Stimulated activated CD8-positive, alpha-beta memory T cell treated with anti-CD3 and anti-CD28 coated beads, Interleukin-12 subunit alpha, Interleukin-12 subunit beta, amount 100 ng/mL, for 24 hours (primary cell): Measurements from ENCODE around the gene FCMR.
A peak's percentile ranks its signal among the peaks of the same experiment; 100 is the strongest.
"Not testable (repeated sequence)": the region's sequence is repeated elsewhere in the genome, so short reads cannot be mapped to it uniquely, and the experiment has no call there.

ENCODE experiments used
- DNase-seq: peaks from one replicate; pipeline ENCODE4 v3.0.0-alpha.2; 2020; ENCODE audit errors: extremely low read depth

The FCMR gene

DNA sequence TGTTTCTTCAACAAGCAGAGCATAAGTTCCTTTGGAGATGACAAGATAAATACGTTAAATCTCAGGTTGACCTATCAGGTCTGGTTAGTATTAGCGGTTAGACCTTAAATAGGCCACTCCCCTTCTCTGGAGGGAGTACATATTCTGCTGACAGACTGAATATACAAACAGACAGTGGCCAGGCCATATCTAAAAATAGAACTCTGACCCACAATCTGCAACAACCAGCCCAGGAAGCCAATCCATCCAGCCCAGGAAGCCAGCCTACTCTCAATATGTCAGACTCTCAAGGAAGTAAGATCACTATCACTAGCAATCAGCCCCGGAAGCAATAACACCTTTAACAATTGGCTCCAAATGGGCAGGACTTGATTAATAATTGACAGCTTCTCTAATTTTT, 49.6 kb downstream of the FCMR start:
- no peak for DNase-seq

DNA sequence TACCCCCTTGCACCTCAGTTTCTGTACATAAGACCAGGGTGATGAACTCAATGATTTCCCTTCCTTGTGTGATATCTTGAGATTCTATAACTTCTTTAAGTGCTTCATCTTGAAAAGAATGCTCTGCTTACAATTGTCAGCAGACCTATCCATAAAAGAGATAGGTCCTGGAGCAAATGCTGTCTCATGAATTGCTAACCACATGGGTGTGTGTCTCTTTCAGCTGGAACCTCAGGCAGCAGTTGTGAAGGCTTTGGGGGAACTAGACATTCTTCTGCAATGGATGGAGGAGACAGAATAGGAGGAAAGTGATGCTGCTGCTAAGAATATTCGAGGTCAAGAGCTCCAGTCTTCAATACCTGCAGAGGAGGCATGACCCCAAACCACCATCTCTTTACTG, 53.5 kb downstream of the FCMR start:
- no peak for DNase-seq

DNA sequence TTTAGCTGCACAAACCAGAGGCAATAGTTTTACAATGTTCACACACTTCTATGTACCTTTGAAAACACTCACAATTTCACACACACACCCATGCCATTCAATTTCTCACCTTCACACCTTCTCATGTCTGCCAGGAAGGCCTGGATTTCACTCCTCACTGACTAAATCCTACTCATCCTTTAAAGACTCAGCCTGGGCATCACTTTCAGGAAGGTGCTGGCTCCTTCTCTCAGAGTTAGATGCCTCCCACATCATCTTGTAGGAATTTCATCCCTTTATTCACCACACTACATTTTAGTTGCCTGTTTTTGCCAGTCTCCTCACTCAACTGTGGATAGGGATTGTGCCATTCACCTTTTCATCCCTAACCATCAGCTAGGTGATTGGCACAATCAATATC, 54.0 kb downstream of the FCMR start:
- DNase-seq: no peak

DNA sequence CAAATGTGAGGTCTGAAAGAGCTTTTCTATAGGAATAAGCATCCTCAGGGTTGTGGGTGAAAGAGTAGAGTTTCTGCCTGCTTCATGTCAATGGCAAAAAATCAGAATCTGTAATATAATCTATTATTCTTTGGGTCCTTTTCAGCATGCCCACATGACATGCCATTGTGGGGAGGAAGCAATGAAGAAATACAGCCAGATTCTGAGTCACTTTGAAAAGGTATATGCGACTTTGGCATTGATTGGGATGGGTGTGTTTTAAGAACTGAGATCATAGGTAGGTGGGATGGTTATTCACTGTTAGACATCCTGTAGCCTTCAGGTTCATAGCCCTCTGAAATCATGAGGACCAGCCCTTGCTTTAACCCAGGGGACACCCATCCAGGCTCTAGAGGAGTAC, 54.5 kb downstream of the FCMR start:
- DNase-seq: no peak

DNA sequence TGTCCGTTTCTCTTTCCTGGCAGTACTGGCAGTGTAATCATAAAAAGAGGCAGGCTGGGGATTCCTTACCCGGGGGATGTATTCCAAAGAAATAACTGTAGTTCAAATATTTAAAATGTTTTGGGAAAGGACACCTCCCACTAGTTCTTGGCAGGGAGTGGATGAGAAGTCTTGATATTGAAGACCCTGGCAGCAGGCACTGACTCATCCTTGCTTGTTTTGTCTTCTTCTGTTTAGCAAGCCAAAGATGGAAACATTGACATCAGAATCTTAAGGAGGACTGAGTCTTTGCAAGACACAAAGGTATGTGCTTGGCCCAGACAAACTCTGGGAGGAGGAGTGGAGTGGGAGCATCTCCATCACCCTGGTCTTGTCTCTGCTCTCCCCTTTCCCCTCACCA, 55.7 kb downstream of the FCMR start:
- DNase-seq: no peak

DNA sequence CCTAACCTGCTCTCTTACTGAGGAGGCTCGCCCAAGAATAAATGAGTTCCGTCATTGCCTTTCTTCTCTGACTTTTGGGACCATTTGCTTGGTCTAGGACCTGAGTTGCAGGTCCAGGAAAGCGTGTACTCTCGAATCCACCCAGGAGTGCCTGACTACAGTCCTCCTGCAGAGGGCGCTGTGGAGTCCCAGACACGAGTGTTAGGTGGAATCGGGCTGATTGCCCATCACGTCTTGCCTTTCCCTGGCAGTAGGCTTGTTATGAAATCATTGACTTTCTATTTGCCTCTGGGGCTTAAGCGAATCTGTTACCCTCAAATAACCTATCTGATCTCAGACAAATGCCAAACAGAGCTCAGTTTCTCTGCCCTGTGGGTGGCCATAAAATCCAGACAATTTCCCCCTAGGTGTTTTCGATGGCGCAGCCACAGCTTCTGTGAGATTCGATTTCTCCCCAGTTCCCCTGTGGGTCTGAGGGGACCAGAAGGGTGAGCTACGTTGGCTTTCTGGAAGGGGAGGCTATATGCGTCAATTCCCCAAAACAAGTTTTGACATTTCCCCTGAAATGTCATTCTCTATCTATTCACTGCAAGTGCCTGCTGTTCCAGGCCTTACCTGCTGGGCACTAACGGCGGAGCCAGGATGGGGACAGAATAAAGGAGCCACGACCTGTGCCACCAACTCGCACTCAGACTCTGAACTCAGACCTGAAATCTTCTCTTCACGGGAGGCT, 56.6 kb downstream of the FCMR start, which contains the start of gene IL20:
TSS of gene IL20 (plus strand) at position 685 of the 733 bp plus-strand sequence. CDS start 230 bp downstream, outside the sequence.
- DNase-seq: peak; percentile 54

DNA sequence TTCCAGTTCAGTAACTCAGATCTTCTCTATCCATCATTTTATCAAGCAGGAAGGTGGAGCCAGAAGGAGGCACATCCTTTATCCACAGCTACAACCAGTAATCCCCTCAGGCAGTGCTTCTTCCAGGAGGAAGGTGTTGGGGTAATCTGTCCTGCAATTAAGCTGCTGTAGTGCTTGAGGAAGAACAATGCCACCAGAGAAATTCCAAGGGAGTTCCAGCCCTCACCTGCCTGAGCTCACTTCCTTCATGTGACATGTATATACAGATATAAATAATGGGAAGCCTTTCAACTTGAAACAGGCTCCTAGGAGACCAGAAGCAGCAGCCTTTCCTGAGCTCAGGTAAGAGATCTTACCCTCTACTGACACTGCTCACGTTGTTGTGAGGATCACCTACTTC, 58.5 kb downstream of the FCMR start:
- DNase-seq: no peak

DNA sequence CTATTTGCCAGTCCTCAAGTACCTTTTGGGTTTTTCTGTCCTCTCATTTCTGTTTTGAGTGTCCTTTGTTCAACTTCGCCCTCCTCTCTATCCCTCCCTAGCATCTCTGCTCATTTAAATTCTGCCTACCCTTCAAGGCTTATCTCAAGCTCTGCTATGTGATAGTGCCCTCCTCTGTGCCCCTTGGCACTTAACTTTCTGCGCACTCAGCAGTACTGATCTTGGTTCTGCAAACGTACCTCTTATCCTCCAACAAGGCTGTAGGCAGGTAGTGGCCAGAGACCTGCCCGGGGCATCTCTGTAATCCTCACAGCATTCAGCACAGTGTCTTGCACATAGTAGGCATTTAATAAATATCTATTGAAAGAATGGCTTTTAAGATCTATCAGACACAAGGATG, 61.6 kb downstream of the FCMR start:
- DNase-seq: no peak

DNA sequence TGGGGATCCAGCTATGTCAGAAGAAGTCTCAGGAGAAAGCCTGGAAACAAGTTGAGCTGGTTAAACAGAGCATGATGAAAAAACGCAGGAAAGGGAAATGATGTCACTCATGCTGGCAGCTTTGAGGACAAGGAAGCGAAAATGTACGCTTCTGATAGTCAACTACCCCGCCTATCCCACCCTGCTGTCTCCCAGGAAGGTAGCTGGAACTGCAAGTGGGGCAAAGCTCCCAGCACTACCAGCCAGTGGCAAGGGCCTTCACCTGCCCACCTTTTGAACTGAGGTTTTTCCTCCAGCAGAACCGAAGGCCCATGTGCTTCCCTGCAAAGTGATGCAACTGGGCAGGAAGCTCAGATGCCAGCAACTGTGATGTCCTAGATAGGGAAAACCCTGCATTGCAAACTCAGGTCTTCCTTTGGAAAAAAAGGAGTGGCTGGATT, 62.6 kb downstream of the FCMR start:
- DNase-seq: no peak

DNA sequence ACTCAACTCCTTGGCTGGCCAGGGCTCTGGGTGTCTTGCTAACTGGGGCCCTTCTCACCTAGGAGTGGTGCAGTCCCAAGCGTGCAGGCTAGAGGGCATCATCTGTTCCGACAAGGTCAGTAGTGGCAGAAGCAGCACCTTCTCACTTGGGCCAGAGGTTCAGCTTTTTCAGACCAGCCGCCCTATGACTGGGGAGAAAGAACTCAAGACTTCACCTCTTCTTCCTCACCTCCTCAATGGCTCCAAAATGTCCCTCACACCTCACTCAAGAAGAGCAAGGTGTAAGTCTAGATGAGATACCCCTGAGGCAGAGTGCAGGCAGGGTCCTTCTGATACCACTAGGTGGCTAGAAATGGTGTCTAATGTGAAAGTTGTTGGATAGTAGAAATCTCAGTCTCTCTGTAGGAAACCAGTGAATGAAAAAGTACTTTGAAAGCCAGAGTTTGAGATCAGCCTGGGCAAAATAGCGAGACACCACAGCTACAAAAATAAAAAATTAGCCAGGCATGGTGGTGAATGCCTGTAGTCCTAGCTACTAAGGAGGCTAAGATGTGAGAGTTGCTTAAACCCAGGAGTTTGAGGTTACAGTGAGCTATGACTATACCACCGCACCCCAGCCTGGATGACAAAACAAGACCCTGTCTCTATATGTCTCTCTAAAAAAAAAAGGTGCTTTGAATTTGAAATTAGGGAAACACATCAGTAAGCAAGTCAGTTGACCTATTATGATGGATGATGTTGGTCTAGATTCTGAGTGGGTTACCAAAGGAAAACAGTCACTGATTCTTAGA, 64.9 kb downstream of the FCMR start:
- no peak for DNase-seq

DNA sequence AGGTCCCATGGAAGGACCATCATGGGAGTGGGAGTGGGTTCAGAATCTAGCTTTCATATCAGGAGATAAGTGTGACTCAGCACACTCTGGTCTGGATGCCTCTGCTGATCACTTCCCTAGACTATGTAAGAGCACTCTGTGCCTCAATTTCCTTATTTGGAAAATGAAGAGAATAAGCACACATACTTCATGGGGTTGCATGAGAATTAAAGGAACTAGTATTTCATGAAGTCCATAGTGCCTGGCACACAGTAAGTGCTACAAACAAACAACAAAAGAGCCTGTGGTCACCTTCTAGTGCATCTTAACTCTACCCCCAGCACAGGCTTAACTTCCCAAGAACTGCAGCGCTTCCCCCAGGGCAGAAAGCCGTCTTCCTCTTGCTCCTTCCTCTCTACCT, 65.9 kb downstream of the FCMR start:
- no peak for DNase-seq

DNA sequence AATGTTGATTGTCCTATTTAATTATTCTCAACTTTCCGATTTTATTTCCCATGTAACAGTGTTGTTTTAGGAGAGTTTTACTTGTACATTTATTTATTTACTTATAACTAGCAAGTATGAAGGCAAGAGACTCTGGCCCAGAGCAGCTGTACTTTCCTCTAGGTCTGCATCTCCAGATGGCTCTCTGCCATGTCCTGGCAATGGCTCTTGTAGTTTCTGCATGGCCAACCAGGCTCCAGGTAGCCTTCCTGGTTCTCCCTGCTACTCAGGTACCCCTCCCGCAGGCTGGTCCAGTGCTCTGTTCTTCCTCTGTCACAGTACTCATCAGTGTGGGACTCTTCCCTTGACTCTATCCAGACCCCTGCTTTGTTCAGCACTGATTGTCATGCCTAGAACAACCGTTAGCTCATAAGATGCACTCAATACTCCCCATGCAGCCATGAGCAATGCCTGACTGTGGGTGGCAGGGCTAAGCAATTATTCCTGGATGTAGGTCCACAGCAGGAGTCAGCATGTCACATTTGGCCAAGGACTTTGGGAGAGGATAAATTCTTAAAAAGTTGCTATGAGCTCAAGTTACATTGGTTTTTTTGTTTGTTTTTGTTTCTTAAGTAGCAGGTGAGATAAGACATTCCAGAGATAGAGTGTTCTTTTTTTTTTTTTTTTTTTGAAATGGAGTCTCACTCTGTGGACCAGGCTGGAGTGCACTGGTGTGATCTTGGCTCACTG, 67.2 kb downstream of the FCMR start:
- no peak for DNase-seq

DNA sequence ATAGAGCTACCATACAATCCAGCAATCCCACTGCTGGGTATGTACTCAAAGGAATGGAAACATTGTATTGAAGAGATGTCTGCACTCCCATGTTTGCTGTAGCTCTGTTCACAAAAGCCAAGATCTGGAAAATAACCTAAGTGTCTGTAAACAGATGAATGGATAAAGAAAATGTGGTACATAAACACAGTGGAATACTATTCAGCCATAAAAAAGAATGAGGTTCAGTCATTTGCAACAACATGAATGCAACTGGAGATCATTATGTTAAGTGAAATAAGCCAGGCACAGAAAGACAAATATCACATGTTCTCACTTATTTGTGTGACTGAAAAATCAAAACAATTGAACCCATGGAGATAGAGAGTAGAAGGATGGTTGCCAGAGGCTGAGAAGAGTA, 68.0 kb downstream of the FCMR start:
- DNase-seq: not testable (repeated sequence)
